HAP-1 (cell line): ENCODE measurements around the gene ARHGAP42.
A peak's percentile ranks its signal among the peaks of the same experiment; 100 is the strongest.
"Not testable (repeated sequence)": the region's sequence is repeated elsewhere in the genome, so short reads cannot be mapped to it uniquely, and the experiment has no call there.

Experiments used
- DNase-seq, 2 experiments: peaks; one replicate each; pipeline ENCODE4 v3.0.0-alpha.2; 2016 to 2020; ENCODE audit warnings: low spot score in 2 of 2
- H3K27me3 ChIP-seq: fragments of 250-450 bp; sonication (Bioruptor Pico); 2 replicates; pipeline ENCODE4 v1.5.1; 2020; ENCODE audit warnings: low read depth, mild to moderate bottlenecking, moderate library complexity
- H3K36me3 ChIP-seq: fragments of 250-450 bp; sonication (Bioruptor Pico); replicated peaks from 2 replicates; pipeline ENCODE4 v1.5.1; 2020; ENCODE audit warnings: mild to moderate bottlenecking
- H3K4me1 ChIP-seq: fragments of 250-450 bp; sonication (Bioruptor Pico); 2 replicates; pipeline ENCODE4 v1.5.1; 2020; ENCODE audit warnings: mild to moderate bottlenecking
- H3K4me3 ChIP-seq: fragments of 250-450 bp; sonication (Bioruptor Pico); 2 replicates; pipeline ENCODE4 v1.5.1; 2020; ENCODE audit warnings: mild to moderate bottlenecking, moderate library complexity
- H3K9me3 ChIP-seq: fragments of 250-450 bp; sonication (Bioruptor Pico); 2 replicates; pipeline ENCODE4 v1.5.1; 2020; ENCODE audit warnings: mild to moderate bottlenecking, moderate library complexity
- in situ Hi-C: fragments of 300-500 bp; cut with MboI; formaldehyde crosslinking; loops from 3 replicates; pipeline ENCODE4 v1.14.3; 2020; ENCODE audit warnings: low sequenced_read_pairs, inconsistent platforms, mixed read lengths

ARHGAP42 gene

DNA sequence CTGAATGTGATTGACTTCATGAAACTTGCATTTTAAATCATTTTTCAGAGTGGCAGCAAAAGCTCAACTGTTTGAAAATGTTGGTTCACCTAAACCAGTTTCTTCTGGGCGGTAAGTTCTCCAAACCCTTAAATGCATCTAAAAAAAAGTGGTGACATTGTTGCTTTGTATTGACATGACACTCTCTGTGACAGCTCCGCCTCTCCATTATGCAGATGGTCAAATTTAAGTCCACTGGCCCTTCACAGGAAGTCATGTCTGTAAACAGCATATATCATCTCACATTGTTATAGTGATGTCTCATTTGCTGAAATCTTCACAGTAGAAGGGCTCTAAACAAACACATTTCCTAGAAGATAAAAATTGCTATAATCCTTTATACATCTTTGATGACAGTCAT is 291.9 kb downstream of the ARHGAP42 start:
- no peak for DNase-seq
- Histone ChIP-seq H3K4me1 (no peaks in the 10 kb centered on the region), H3K27me3 (no peaks in the 10 kb centered on the region), H3K9me3 (no peaks in the 10 kb centered on the region), H3K4me3 (no peak overlapping the region), H3K36me3 (no peaks in the 10 kb centered on the region)
- in situ Hi-C loops: no loop called here

DNA sequence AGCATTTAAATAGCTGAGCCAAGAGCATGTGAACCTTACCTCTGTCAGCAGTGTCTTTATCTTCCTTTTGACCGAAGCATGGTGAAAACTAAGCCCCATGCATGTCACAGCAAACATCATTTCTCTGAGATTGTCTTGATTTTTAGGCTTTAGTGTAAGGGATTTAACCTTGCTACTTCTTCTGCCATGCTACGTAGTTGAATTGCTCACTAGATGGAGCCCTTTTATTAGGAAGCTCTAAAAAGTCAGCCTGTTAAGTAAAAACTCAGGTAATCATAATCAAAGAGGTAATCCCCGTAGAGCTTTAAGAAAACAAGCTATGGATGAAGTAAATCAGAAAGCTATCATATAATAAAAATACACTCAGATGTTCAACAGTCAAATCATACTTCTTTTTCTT is 293.1 kb downstream of the ARHGAP42 start:
- DNase-seq: no peak
- H3K4me1 ChIP-seq: no peaks in the 10 kb centered on the region
- H3K27me3 ChIP-seq: no peaks in the 10 kb centered on the region
- no peaks in the 10 kb centered on the region for H3K9me3 ChIP-seq
- H3K36me3 ChIP-seq: no peaks in the 10 kb centered on the region
- no peak overlapping the region for H3K4me3 ChIP-seq
- in situ Hi-C loops: no loop called here

DNA sequence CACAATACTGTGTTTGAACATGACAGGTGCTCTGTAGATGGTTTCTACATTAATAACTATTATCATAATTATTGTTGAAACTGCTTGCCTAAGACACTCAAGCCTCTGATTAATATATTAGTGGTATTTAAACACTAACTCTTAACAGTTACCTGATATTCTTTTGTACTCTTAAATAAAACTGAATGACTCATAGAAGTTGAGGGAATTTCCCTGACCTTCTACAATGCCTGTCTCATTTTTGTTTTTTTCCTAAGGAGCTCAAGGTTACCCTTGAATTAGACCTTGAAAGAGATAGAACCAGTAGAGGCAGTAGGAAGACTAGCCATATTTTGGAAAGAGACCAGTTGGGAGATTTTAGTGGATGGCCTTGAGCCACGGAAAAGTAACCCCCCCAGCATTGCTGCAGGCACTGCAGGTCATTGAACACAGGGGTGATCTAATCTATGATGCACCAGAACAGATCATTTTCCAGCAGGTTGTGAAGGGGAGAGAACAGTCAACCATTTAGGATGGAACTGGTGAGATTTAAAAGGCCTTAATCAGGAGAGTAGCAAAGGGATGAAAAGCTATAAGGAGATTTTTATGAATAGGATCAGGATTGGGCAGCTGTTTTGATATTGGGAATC is 294.2 kb downstream of the ARHGAP42 start:
- H3K9me3 ChIP-seq: no peaks in the 10 kb centered on the region
- in situ Hi-C loops: no loop called here
- no peak for DNase-seq
- H3K27me3 ChIP-seq: no peaks in the 10 kb centered on the region
- H3K4me3 ChIP-seq: no peak overlapping the region
- H3K36me3 ChIP-seq: no peaks in the 10 kb centered on the region
- H3K4me1 ChIP-seq: no peaks in the 10 kb centered on the region

DNA sequence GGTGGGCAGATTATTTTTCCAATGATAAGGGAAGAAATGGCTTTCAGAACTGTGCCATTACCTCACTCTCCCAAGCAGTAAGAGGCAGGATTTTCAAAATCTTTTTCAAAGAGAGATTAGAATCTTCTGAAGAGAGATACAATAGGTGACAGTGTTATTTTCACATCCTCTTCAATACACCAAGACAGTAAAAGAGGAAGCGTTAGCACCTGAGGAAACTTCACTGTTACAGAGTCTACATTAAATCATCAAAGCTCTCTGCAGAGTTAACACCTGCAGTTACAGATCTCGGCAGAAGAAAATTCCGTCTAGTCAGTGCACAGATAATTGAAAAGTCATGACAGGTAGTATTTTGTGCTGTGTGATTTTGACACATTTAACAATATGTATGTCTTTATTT is 297.6 kb downstream of the ARHGAP42 start:
- Histone ChIP-seq H3K4me3 (no peak overlapping the region), H3K4me1 (no peaks in the 10 kb centered on the region), H3K9me3 (no peaks in the 10 kb centered on the region), H3K27me3 (no peaks in the 10 kb centered on the region), H3K36me3 (no peaks in the 10 kb centered on the region)
- in situ Hi-C loops: no loop called here
- no peak for DNase-seq

DNA sequence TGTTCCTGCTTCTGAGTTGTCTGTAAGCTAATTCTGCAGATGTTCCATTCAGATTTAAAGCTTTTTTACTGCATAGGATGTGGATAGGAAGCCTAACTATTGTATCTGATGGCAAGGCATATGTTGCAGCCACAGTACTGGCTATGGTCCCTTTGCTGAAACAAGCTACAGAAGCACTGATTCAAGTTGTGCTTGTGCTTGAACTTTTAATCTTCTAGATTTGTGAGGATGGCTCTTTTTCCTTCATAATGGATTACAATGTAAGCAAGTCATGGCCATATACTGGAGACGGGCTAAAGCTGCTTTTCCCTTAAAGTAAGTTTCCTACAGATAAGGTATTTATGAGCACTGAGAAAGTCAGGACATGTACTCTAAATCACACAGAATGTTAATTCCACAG is 303.8 kb downstream of the ARHGAP42 start:
- no peak for DNase-seq

DNA sequence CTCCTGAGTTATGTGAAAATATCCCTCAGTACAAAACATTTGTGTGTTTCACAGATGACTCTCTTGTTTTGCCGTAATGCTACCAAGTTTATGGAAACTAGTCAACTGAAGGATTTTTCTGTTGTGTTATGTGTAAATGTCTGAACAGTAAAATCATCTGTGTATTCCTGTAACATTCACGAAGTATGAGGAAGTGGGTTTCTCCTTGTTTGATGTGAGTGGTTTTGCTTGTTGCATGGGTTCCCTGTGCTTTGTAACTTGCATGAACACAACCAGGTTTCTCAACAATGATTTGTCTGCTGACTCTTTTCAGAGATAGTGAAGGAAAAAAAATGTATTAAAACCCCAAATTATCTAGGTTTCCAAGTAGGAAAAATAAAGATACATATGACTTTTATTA is 304.5 kb downstream of the ARHGAP42 start:
- H3K4me1 ChIP-seq: no peaks in the 10 kb centered on the region
- H3K4me3 ChIP-seq: no peak overlapping the region
- in situ Hi-C loops: no loop called here
- no peaks in the 10 kb centered on the region for H3K27me3 ChIP-seq
- DNase-seq: no peak
- no peaks in the 10 kb centered on the region for H3K9me3 ChIP-seq
- no peaks in the 10 kb centered on the region for H3K36me3 ChIP-seq

More for the DNA sequence above, 303.8 kb downstream of the ARHGAP42 start:
- H3K9me3 ChIP-seq: no peaks in the 10 kb centered on the region
- H3K4me3 ChIP-seq: no peak overlapping the region
- no peaks in the 10 kb centered on the region for H3K4me1 ChIP-seq
- H3K27me3 ChIP-seq: no peaks in the 10 kb centered on the region
- no peaks in the 10 kb centered on the region for H3K36me3 ChIP-seq
- in situ Hi-C loops: no loop called here

DNA sequence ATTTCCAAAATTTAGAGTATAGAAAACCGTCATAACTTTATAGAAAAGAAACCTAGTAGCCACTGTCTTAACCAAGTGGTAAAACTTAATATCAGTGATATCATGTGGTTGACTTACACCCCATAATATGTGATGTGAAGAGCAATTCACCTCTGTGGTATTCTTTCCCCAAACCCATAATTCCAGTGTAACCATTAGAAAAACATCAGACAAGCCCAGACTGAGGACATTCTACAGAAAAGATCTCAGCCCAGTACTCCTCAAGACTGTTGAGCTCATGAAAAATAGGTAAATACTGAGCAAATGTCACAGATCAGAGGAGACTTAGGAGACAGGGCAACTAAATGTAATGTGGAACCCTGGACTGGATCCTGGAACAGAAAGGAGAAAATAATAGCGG is 307.9 kb downstream of the ARHGAP42 start:
- H3K4me1 ChIP-seq: no peaks in the 10 kb centered on the region
- no peak overlapping the region for H3K4me3 ChIP-seq
- no peaks in the 10 kb centered on the region for H3K36me3 ChIP-seq
- H3K9me3 ChIP-seq: no peaks in the 10 kb centered on the region
- no peak for DNase-seq
- in situ Hi-C loops: no loop called here
- H3K27me3 ChIP-seq: no peaks in the 10 kb centered on the region

DNA sequence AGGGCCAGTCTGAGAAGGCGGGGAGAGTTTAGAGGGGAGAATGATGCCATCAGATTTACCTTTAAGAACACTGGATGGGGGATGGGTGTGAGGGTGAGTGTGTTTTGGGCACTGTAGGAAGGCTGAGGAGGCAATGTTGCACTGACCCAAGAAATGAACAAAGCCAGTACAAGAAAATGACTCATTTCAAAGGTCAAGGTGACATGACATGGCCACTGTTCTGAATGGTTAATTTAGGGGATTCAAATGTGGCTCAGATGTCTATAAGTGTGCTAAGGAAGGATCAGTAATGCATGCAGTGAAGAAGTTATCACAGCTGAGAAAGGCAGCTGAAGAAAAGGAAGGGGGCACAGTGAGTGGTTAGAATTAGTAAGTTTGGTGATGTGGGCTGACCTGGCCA is 312.7 kb downstream of the ARHGAP42 start:
- no peaks in the 10 kb centered on the region for H3K9me3 ChIP-seq
- no peaks in the 10 kb centered on the region for H3K36me3 ChIP-seq
- H3K4me3 ChIP-seq: no peak overlapping the region
- no peaks in the 10 kb centered on the region for H3K27me3 ChIP-seq
- no peak for DNase-seq
- H3K4me1 ChIP-seq: no peaks in the 10 kb centered on the region
- in situ Hi-C loops: no loop called here

DNA sequence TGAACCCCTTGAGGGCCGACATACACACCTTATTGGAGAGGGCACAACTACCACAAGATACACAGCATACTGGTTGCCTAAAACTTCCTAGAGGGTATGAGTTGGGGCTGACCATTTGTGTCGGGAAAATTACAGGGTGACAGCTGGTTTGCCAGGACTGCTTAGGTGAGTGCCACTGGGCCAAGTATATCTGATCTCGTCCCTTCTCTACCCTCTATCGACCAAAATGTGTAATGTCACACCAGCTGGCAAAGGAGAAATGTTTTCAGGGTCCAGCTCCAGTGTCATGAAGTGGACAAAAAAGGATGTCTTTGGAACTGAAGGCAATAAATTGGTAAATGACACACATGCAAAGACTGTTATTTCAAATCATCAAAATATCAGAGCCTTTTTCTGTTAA is 316.4 kb downstream of the ARHGAP42 start:
- DNase-seq: peak in 1 of 2 experiments; percentile 10
- peaks cover 7% of the 10 kb centered on the region; the same call in 1 of the 2 replicates for H3K27me3 ChIP-seq
- in situ Hi-C loops: no loop called here

DNA sequence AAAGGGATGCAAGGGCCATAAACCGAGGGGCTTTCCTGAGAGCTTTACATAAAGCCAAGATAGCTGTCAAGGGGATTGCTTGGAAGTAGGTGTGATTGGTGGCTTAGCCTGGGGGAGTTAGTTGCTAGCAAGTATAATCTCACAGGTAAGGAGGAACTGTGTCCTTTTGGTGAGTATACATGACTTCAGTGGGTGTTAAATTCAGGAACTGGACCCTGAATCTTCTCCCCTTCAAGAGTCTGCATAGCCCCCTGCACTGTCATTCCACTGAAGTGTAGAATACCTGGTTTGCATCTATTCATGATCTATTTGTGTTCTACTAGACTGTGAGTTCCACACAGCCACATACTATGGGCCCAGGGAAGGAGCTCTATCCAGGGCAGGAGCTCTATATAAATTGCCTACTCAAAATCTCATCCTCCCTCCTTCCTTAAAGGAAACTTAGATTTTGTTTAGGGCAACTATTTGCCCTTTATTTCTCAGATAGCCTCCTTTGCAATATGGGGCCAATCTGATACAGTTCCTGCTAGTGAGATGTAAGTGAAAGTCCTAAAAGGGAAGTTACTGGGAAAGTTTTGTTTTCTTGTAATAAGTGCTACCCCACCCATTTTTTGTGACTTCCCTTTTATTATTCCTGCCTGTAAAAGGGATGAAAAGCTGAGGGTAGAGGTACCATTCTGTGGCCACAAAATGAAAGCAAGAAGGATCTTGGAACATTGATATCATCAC is 322.0 kb downstream of the ARHGAP42 start:
- no peak for DNase-seq
- Histone ChIP-seq H3K36me3 (no peaks in the 10 kb centered on the region), H3K4me3 (no peak overlapping the region), H3K9me3 (no peaks in the 10 kb centered on the region), H3K27me3 (peaks cover 7% of the 10 kb centered on the region; the same call in 1 of the 2 replicates), H3K4me1 (no peaks in the 10 kb centered on the region)
- in situ Hi-C loops: no loop called here

More for the DNA sequence above, 316.4 kb downstream of the ARHGAP42 start:
- H3K4me1 ChIP-seq: no peaks in the 10 kb centered on the region
- no peaks in the 10 kb centered on the region for H3K9me3 ChIP-seq
- H3K4me3 ChIP-seq: no peak overlapping the region
- no peaks in the 10 kb centered on the region for H3K36me3 ChIP-seq

DNA sequence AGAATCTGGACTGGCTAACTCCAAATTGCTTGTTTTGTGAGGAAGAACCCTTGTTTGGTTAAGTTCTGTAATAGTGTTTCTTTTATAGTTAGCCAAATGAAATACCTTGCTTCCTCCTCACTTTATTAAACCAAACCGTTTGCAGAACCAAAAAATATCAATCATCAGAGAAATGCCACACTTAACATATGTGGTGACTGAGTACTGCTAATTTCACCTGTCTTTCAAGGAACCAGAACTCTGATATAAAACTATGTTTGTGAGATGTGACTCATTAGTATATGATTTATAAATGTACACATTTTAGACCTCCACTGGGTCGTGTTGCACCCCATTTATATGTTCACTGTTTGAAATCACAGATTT is 322.6 kb downstream of the ARHGAP42 start:
- Histone ChIP-seq H3K36me3 (no peaks in the 10 kb centered on the region), H3K9me3 (no peaks in the 10 kb centered on the region), H3K4me1 (no peaks in the 10 kb centered on the region), H3K27me3 (peaks cover 7% of the 10 kb centered on the region; the same call in 1 of the 2 replicates), H3K4me3 (no peak overlapping the region)
- in situ Hi-C loops: no loop called here
- DNase-seq: no peak

DNA sequence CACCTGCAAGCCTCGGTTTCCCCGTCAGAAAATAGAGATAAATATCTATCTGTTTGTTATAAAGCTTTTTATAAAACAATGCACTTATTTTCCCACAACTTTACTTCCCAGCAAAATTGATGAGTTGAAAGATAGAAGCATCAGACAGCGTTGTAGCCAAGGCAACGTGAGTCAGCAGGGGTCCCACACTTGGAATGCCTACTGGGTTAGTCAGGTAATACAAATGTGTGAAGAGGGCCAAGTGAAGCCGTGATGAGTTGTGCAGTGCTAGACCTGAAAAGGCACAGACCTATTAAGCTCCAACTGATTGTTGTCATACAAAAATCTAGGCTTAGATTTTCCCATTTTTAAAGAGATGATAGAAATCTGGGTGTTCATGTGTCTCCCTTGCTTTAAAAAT is 323.8 kb downstream of the ARHGAP42 start:
- Histone ChIP-seq H3K36me3 (no peaks in the 10 kb centered on the region), H3K27me3 (peaks cover 7% of the 10 kb centered on the region; the same call in 1 of the 2 replicates), H3K4me1 (no peaks in the 10 kb centered on the region), H3K4me3 (no peak overlapping the region), H3K9me3 (no peaks in the 10 kb centered on the region)
- no peak for DNase-seq
- in situ Hi-C loops: no loop called here

DNA sequence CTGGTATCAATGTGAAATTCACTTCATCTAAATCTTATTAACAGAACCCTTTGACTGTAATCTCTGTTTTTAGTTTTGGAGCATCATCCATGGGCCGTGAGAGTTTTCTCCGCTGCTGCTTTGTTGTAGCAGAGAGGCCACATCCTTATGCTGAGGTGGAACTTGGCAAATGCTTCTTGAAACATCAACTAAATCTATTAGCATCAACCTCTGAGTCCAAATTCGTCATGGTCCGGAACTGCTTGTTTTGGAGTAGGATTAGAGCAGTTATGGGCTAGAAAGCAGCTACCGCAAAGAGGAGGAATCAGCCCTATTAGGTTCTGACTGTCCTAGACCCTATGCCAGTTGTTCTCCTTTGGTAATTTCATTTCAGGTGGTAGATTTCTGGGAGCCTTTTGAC is 324.8 kb downstream of the ARHGAP42 start:
- Histone ChIP-seq H3K36me3 (no peaks in the 10 kb centered on the region), H3K9me3 (no peaks in the 10 kb centered on the region), H3K4me3 (no peak overlapping the region), H3K27me3 (peaks cover 7% of the 10 kb centered on the region; the same call in 1 of the 2 replicates), H3K4me1 (no peaks in the 10 kb centered on the region)
- DNase-seq: no peak
- in situ Hi-C loops: no loop called here

DNA sequence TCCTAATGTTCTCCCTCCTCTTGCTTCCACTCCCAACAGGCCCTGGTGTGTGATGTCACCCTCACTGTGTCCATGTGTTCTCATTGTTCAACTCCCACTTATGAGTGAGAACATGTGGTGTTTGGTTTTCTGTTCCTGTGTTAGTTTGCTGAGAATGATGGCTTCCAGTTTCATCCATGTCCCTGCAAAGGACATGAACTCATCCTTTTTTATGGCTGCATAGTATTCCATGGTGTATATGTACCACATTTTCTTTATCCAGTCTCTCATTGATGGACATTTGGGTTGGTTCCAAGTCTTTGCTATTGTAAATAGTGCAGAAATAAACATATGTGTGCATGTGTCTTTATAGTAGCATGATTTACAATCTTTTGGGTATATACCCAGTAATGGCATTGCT is 326.6 kb downstream of the ARHGAP42 start:
- H3K9me3 ChIP-seq, in situ Hi-C loops, H3K4me1 ChIP-seq, H3K4me3 ChIP-seq, H3K27me3 ChIP-seq, DNase-seq, H3K36me3 ChIP-seq: not testable (repeated sequence)
